HL-60 (cell line): Measurements from ENCODE around the gene SOCS2.
"Not testable (repeated sequence)": the region's sequence is repeated elsewhere in the genome, so short reads cannot be mapped to it uniquely, and the experiment has no call there.

Experiments used
- DNase-seq, 2 experiments: peaks; one replicate each; pipeline ENCODE4 v3.0.0-alpha.2; 2010 to 2020; ENCODE audit warnings: low read depth in 1 of 2, low spot score in 1 of 2
- H3K27ac ChIP-seq: fragments of 250-450 bp; sonication (Bioruptor Pico); replicated peaks from 2 replicates; pipeline ENCODE4 v1.5.1; 2020; ENCODE audit warnings: mild to moderate bottlenecking, moderate library complexity
- H3K27me3 ChIP-seq: fragments of 250-450 bp; sonication (Bioruptor Pico); 2 replicates; pipeline ENCODE4 v1.5.1; 2021; ENCODE audit warnings: mild to moderate bottlenecking, moderate library complexity; ENCODE audit not compliant: insufficient read depth, poor library complexity, severe bottlenecking
- H3K4me3 ChIP-seq: replicated peaks from 2 replicates; pipeline ENCODE4 v1.5.1; 2011; ENCODE audit warnings: mild to moderate bottlenecking, control low read depth, low read length; ENCODE audit not compliant: insufficient read depth
- GABPA ChIP-seq: IDR thresholded peaks from 2 replicates; pipeline ENCODE4 v1.6.1; 2012; ENCODE audit warnings: low read depth
- POLR2AphosphoS5 ChIP-seq: IDR thresholded peaks from 2 replicates; pipeline ENCODE4 v1.6.1; 2012; ENCODE audit warnings: low read depth
- SPI1 ChIP-seq: IDR thresholded peaks from 2 replicates; pipeline ENCODE4 v1.6.1; 2012; ENCODE audit warnings: low read depth, mild to moderate bottlenecking, borderline replicate concordance
- TF ChIP-seq, protein P1 (sequence below): IDR thresholded peaks from 2 replicates; pipeline ENCODE4 v1.6.1; 2012; ENCODE audit warnings: low read depth; ENCODE audit not compliant: insufficient replicate concordance
- TF ChIP-seq, protein P2 (sequence below): IDR thresholded peaks from one replicate; pipeline ENCODE4 v1.5.1; 2011; ENCODE audit warnings: low read length, control low read depth, inconsistent platforms; ENCODE audit not compliant: insufficient read depth

The SOCS2 gene

DNA sequence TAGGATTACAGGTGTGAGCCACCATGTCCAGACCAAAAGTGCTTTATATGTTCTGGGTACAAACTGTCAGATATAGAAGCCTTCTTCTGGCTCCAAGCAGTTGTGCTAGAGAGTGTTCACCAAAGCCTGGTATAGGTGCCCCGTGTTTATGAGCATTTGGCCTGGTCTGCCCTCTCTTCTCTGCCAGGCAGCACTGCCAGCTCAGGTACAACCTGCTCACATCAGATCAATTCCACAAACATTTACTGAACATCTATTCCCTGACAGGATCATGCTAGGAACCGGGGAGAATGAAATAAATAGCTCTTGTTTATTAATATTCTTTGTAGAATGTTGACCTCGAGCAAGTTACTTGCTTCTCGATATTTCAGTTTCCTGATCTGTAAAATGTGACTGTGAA lies 20.0 kb upstream of the SOCS2 start:
- H3K4me3 ChIP-seq = no peak overlapping the region
- no peak for DNase-seq
- H3K27ac ChIP-seq = no peak overlapping the region
- TF ChIP-seq, protein P1, sequence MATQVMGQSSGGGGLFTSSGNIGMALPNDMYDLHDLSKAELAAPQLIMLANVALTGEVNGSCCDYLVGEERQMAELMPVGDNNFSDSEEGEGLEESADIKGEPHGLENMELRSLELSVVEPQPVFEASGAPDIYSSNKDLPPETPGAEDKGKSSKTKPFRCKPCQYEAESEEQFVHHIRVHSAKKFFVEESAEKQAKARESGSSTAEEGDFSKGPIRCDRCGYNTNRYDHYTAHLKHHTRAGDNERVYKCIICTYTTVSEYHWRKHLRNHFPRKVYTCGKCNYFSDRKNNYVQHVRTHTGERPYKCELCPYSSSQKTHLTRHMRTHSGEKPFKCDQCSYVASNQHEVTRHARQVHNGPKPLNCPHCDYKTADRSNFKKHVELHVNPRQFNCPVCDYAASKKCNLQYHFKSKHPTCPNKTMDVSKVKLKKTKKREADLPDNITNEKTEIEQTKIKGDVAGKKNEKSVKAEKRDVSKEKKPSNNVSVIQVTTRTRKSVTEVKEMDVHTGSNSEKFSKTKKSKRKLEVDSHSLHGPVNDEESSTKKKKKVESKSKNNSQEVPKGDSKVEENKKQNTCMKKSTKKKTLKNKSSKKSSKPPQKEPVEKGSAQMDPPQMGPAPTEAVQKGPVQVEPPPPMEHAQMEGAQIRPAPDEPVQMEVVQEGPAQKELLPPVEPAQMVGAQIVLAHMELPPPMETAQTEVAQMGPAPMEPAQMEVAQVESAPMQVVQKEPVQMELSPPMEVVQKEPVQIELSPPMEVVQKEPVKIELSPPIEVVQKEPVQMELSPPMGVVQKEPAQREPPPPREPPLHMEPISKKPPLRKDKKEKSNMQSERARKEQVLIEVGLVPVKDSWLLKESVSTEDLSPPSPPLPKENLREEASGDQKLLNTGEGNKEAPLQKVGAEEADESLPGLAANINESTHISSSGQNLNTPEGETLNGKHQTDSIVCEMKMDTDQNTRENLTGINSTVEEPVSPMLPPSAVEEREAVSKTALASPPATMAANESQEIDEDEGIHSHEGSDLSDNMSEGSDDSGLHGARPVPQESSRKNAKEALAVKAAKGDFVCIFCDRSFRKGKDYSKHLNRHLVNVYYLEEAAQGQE = no peak
- TF ChIP-seq POLR2AphosphoS5 (no peak), SPI1 (no peak), GABPA (no peak)
- TF ChIP-seq, protein P2, sequence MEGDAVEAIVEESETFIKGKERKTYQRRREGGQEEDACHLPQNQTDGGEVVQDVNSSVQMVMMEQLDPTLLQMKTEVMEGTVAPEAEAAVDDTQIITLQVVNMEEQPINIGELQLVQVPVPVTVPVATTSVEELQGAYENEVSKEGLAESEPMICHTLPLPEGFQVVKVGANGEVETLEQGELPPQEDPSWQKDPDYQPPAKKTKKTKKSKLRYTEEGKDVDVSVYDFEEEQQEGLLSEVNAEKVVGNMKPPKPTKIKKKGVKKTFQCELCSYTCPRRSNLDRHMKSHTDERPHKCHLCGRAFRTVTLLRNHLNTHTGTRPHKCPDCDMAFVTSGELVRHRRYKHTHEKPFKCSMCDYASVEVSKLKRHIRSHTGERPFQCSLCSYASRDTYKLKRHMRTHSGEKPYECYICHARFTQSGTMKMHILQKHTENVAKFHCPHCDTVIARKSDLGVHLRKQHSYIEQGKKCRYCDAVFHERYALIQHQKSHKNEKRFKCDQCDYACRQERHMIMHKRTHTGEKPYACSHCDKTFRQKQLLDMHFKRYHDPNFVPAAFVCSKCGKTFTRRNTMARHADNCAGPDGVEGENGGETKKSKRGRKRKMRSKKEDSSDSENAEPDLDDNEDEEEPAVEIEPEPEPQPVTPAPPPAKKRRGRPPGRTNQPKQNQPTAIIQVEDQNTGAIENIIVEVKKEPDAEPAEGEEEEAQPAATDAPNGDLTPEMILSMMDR = no peak
- no peaks in the 10 kb centered on the region for H3K27me3 ChIP-seq

DNA sequence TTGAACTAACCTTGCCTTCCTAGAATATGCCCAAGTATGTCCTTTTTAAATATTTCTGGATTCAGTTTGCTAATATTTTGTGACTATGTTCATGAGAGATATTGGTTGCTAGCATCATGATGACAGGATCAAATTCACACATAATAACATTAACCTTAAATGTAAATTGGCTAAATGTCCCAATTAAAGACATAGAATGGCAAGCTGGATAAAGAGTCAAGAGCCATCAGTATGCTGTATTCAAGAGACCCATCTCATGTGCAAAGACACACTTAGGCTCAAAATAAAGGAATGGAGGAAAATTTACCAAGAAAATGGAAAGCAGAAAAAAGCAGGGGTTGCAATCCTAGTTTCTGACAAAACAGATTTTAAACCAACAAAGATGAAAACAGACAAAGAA lies 14.6 kb upstream of the SOCS2 start:
- H3K27me3 ChIP-seq, DNase-seq, H3K4me3 ChIP-seq, H3K27ac ChIP-seq: not testable (repeated sequence)

- H3K27me3 ChIP-seq, H3K4me3 ChIP-seq, DNase-seq, H3K27ac ChIP-seq: not testable (repeated sequence)
These were observed 13.8 kb upstream of the SOCS2 start for GRCh38 chr12:93558685-93559084.

DNA sequence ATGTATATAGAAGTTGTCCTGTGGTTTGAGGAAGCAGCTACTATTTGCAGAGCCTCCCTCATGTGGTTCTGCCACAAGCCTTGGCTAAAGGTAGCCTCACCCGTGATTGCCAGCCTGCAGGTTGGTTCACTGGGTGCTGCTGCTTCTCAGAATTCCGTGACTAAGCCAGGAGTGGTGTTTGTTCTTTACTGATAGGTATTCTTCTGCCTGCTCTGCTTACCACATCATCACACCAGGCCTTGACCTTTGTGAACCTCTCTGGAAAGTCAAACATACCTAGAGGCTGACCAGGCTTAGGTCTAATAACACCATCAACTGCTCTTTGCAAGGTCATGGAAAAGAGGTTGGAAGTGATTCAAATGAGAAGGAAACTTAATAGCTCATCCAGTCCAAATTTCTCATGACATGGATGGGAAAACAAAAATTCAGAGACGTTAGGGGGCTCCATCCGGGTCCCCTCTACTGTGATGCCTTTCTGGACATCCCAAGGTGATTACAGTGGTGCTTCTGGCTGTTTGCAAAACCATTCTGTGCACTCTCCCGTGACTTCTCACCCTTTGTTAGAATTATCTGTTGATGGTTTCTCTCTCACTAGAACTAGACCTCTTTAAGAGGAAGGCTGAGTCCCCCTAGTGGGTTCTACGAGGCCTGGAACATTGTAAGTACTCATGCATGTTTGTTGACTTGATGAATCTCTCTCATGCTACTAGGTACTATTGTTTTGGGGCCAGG lies 8.5 kb upstream of the SOCS2 start:
- H3K27ac ChIP-seq = no peak overlapping the region
- no peak overlapping the region for H3K4me3 ChIP-seq
- TF ChIP-seq, protein P1 = no peak
- no peak for TF ChIP-seq SPI1
- TF ChIP-seq, protein P2 = no peak
- no peak for TF ChIP-seq POLR2AphosphoS5
- no peak for TF ChIP-seq GABPA
- no peak for DNase-seq
- H3K27me3 ChIP-seq = peaks cover 14% of the 10 kb centered on the region

- no peak for DNase-seq
- Histone ChIP-seq H3K27ac (no peak overlapping the region), H3K27me3 (peaks cover 23% of the 10 kb centered on the region), H3K4me3 (no peak overlapping the region)
- TF ChIP-seq POLR2AphosphoS5 = no peak
- no peak for TF ChIP-seq GABPA
- TF ChIP-seq, protein P2 = no peak
- TF ChIP-seq, protein P1 = no peak
- no peak for TF ChIP-seq SPI1
These were observed 6.7 kb upstream of the SOCS2 start for GRCh38 chr12:93565760-93566159.
